Esophagus squamous epithelium (tissue), 4 donors: Measurements from ENCODE around the gene PLA2G4F.

Source experiments
- POLR2A ChIP-seq, 4 donors: fragments of 450-650 bp; IDR thresholded peaks; one replicate each; pipeline ENCODE4 v1.6.1; 2017; ENCODE audit warnings: antibody characterized with exemption in 4 of 4, mild to moderate bottlenecking in 4 of 4, moderate library complexity in 3 of 4
- TF ChIP-seq, protein P1 (sequence below), 6 experiments: fragments of 450-650 bp in 4 of 6; fragments of 200-600 bp in 2 of 6; sonication (generic) in 2 of 6; IDR thresholded peaks; one replicate each; pipeline ENCODE4 v1.5.1; 2016 to 2019; ENCODE audit warnings: antibody characterized with exemption in 6 of 6, mild to moderate bottlenecking in 4 of 6, moderate library complexity in 4 of 6

DNA sequence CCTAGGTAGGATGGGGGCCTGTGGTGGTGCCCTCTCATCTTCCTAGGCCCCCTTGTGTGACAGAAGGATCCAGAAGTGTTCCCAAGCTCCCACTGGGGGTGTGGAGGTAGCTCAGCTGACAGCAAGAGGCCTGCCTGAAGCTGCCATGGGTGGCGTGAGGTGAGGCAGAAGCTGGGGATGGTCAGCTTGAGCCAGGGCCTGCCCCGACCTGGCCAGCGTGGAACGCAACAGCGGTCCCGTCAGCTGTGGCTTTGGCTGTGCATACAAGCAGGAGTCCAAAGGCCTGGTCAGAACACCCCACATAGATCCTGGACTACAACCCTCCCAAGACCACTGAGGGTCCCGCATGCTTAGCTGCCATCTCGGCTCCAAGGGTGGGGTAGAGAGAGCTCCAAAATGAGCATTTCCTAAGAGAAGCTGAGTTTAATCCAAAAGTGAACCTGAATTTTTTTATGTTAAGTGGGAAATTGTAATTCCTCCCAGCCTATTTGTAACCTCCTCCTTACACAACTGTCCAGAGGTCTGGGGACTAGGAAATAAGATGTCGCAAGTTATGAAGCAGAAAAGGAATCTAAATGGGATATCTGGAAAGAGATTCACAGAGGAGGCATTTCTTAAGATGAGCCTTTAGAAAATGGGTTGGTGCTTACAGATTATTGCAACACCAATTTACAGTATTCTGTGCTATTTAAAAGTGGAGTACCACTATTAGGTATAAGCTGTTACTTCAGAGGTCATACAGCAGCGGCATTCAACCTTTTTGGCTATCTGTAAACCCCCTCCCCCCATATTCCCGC, 52.1 kb downstream of the PLA2G4F start:
- TF ChIP-seq, protein P1, sequence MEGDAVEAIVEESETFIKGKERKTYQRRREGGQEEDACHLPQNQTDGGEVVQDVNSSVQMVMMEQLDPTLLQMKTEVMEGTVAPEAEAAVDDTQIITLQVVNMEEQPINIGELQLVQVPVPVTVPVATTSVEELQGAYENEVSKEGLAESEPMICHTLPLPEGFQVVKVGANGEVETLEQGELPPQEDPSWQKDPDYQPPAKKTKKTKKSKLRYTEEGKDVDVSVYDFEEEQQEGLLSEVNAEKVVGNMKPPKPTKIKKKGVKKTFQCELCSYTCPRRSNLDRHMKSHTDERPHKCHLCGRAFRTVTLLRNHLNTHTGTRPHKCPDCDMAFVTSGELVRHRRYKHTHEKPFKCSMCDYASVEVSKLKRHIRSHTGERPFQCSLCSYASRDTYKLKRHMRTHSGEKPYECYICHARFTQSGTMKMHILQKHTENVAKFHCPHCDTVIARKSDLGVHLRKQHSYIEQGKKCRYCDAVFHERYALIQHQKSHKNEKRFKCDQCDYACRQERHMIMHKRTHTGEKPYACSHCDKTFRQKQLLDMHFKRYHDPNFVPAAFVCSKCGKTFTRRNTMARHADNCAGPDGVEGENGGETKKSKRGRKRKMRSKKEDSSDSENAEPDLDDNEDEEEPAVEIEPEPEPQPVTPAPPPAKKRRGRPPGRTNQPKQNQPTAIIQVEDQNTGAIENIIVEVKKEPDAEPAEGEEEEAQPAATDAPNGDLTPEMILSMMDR (IDR thresholded peaks at IDR 0.05), result no peak
- TF ChIP-seq POLR2A (IDR thresholded peaks at IDR 0.05), result no peak
